GM12878 (cell line): Measurements from ENCODE around the gene EGF. TPM values are rescaled to one million over a fixed set of nuclear protein-coding genes. Genes with fewer than 3 reads are reported as not detected.

Experiments
- ATAC-seq: fragments of 200-7000 bp; cut with Tn5 transposase; 3 replicates; pipeline ENCODE4 v1.9.1; 2020; ENCODE audit warnings: mild to moderate bottlenecking, moderate library complexity
- BruUV-seq: library from RNA; stranded (reverse); fragments of 400-500 nt; replicated peaks from 2 replicates; lab custom pipeline; 2021; lab: Mats Ljungman, UMichigan
- CTCF ChIA-PET: fragments of 300-600 bp; sonication (Branson Sonifier 250); formaldehyde crosslinking; extraction: SDS; loops from one replicate; lab custom pipeline; 2021; ENCODE audit warnings: inconsistent platforms; lab: Yijun Ruan, JAX
- POLR2A ChIA-PET: fragments of 350-600 bp; formaldehyde crosslinking; extraction: SDS; loops from one replicate; lab custom pipeline; 2021; ENCODE audit warnings: inconsistent platforms; lab: Charles Lee
- RAD21 ChIA-PET: fragments of 300-600 bp; sonication (Branson Sonifier 250); formaldehyde crosslinking; loops from one replicate; lab custom pipeline; 2023; ENCODE audit warnings: antibody characterized with exemption; ENCODE audit not compliant: unreplicated experiment; lab: Charles Lee
- SMC1A ChIA-PET: fragments of 300-600 bp; sonication (Branson Sonifier 250); formaldehyde crosslinking; loops from one replicate; lab custom pipeline; 2023; ENCODE audit not compliant: unreplicated experiment, uncharacterized antibody; lab: Charles Lee
- DNase-seq: peaks from one replicate; pipeline ENCODE4 v3.0.0-alpha.2; 2011; ENCODE audit warnings: low read depth, low spot score
- FAIRE-seq: peaks from 3 replicates; lab custom pipeline; 2011; peaks lifted over from hg19 to GRCh38; lab: Jason Lieb, UNC
- H2AFZ ChIP-seq: 2 replicates; pipeline ENCODE4 v1.6.0; 2011; ENCODE audit warnings: low read depth, low read length, control low read depth; ENCODE audit not compliant: control insufficient read depth
- H3K27ac ChIP-seq: 2 replicates; pipeline ENCODE4 v1.5.1; 2011; ENCODE audit warnings: control low read depth; ENCODE audit not compliant: control insufficient read depth, insufficient read depth
- H3K27me3 ChIP-seq, 2 experiments: replicated peaks in 1 of 2; 2 replicates each; pipeline versions ENCODE4 v1.6.0 to v1.6.1; 2011; ENCODE audit warnings: low read length in 1 of 2; ENCODE audit not compliant: control insufficient read depth in 2 of 2, insufficient read depth in 2 of 2
- H3K36me3 ChIP-seq, 2 experiments: 2 replicates each; pipeline ENCODE4 v1.5.1; 2011; ENCODE audit warnings: low read length in 1 of 2; ENCODE audit not compliant: control insufficient read depth in 2 of 2, insufficient read depth in 2 of 2
- H3K4me1 ChIP-seq: 2 replicates; pipeline ENCODE4 v1.6.1; 2011; ENCODE audit warnings: mild to moderate bottlenecking, low read length, moderate library complexity, mixed read lengths; ENCODE audit not compliant: control insufficient read depth, insufficient read depth
- H3K4me2 ChIP-seq: 2 replicates; pipeline ENCODE4 v1.6.0; 2011; ENCODE audit warnings: control low read depth; ENCODE audit not compliant: control insufficient read depth, insufficient read depth
- H3K4me3 ChIP-seq: fragments of 200-600 bp; sonication (generic); 2 replicates; pipeline ENCODE4 v1.5.1; 2016
- H3K79me2 ChIP-seq: 2 replicates; pipeline ENCODE4 v1.6.0; 2011; ENCODE audit warnings: low read length; ENCODE audit not compliant: control insufficient read depth, insufficient read depth
- H3K9ac ChIP-seq: 2 replicates; pipeline ENCODE4 v1.8.0; 2011; ENCODE audit warnings: low read length, control low read depth, mixed read lengths; ENCODE audit not compliant: control insufficient read depth, insufficient read depth
- H3K9me3 ChIP-seq: replicated peaks from 3 replicates; pipeline ENCODE4 v1.5.1; 2011; ENCODE audit warnings: mild to moderate bottlenecking, low read length; ENCODE audit not compliant: control insufficient read depth, insufficient read depth
- H4K20me1 ChIP-seq: 2 replicates; pipeline ENCODE4 v1.6.0; 2011; ENCODE audit not compliant: control insufficient read depth, insufficient read depth
- KLF5 ChIP-seq: fragments of 450-650 bp; IDR thresholded peaks from 2 replicates; pipeline ENCODE4 v1.6.1; 2014; ENCODE audit warnings: mild to moderate bottlenecking; ENCODE audit not compliant: partially characterized antibody
- MEF2A ChIP-seq: IDR thresholded peaks from 2 replicates; pipeline ENCODE4 v1.6.1; 2011; ENCODE audit warnings: low read depth, mild to moderate bottlenecking, low read length, moderate library complexity; ENCODE audit not compliant: insufficient read depth
- NFYA ChIP-seq: IDR thresholded peaks from 2 replicates; pipeline ENCODE4 v1.6.1; 2011; ENCODE audit warnings: low read depth, mild to moderate bottlenecking, low read length, improper control_type of control experiment, borderline replicate concordance
- NR2C2 ChIP-seq: IDR thresholded peaks from 2 replicates; pipeline ENCODE4 v1.6.1; 2011; ENCODE audit warnings: borderline replicate concordance, low read depth; ENCODE audit not compliant: control insufficient read depth, insufficient read length
- PRDM15 ChIP-seq: fragments of 450-650 bp; formaldehyde crosslinking; IDR thresholded peaks from 2 replicates; pipeline ENCODE4 v1.4.0; 2020; ENCODE audit warnings: mild to moderate bottlenecking, moderate library complexity
- RB1 ChIP-seq: fragments of 450-650 bp; formaldehyde crosslinking; IDR thresholded peaks from 2 replicates; pipeline ENCODE4 v1.6.1; 2017; ENCODE audit warnings: mild to moderate bottlenecking, borderline replicate concordance
- RCOR1 ChIP-seq: conservative IDR thresholded peaks from 2 replicates; pipeline ENCODE4 v1.6.1; 2012; ENCODE audit warnings: low read depth, low read length, improper control_type of control experiment
- SMAD5 ChIP-seq: IDR thresholded peaks from 2 replicates; pipeline ENCODE4 v1.6.1; 2016; ENCODE audit warnings: antibody characterized with exemption, low read depth
- SPI1 ChIP-seq: IDR thresholded peaks from 2 replicates; pipeline ENCODE4 v1.6.1; 2011; ENCODE audit warnings: low read depth, mild to moderate bottlenecking, low read length, moderate library complexity, borderline replicate concordance; ENCODE audit not compliant: insufficient read depth
- SREBF2 ChIP-seq: IDR thresholded peaks from 2 replicates; pipeline ENCODE4 v1.6.1; 2012; ENCODE audit warnings: mild to moderate bottlenecking, low read length
- STAT1 ChIP-seq: fragments of 450-650 bp; conservative IDR thresholded peaks from 2 replicates; pipeline ENCODE4 v1.6.1; 2014; ENCODE audit warnings: antibody characterized with exemption, mild to moderate bottlenecking
- USF2 ChIP-seq: IDR thresholded peaks from 2 replicates; pipeline ENCODE4 v1.6.1; 2011; ENCODE audit warnings: low read depth, low read length, improper control_type of control experiment, borderline replicate concordance
- ZBTB11 ChIP-seq: fragments of 450-650 bp; formaldehyde crosslinking; IDR thresholded peaks from 2 replicates; pipeline ENCODE4 v1.5.0; 2022; ENCODE audit warnings: mild to moderate bottlenecking, missing genetic modification characterization
- ZNF24 ChIP-seq: fragments of 450-650 bp; IDR thresholded peaks from 2 replicates; pipeline ENCODE4 v1.6.1; 2017; ENCODE audit warnings: antibody characterized with exemption, mild to moderate bottlenecking
- ZNF622 ChIP-seq: fragments of 450-650 bp; IDR thresholded peaks from 2 replicates; pipeline ENCODE4 v1.6.1; 2017; ENCODE audit warnings: mild to moderate bottlenecking, inconsistent platforms
- WGBS: methylation state at CpG from one replicate; pipeline ENCODE4 v1.1.6; 2016; ENCODE audit warnings: low lambda C conversion rate; ENCODE audit not compliant: insufficient replicate concordance, insufficient coverage; ENCODE audit errors: missing lambda C conversion rate; 5-methylcytosine and 5-hydroxymethylcytosine counted together
- in situ Hi-C: fragments of 300-500 bp; cut with MboI; formaldehyde crosslinking; loops from 9 replicates; pipeline ENCODE4 v1.14.3; 2018; ENCODE audit warnings: mixed read lengths
- intact Hi-C: fragments of 100-400 bp; cut with micrococcal nuclease; formaldehyde crosslinking; loops from one replicate; pipeline ENCODE4 v1.14.2; 2022; ENCODE audit not compliant: unreplicated experiment
- polyA plus RNA-seq, 11 experiments: library from polyadenylated mRNA; depleted of rRNA in 4 of 11; unstranded in 6 of 11; stranded (reverse) in 5 of 11; fragments of >200 nt; fragmentation: Nextera tagmentation in 4 of 11; fragmentation: Illumina TruSeq in 1 of 11; extraction: Ambion mirVana in 4 of 11; extraction: Trizol in 1 of 11; gene quantifications; 1 replicate in 1 of 11; 2 replicates in 10 of 11; pipeline versions ENCODE4 v1.2.1 to v1.2.3, GENCODE V29; 2011 to 2016; ENCODE audit warnings: inconsistent platforms in 2 of 11, missing spikeins in 2 of 11, low read depth in 1 of 11
- total RNA-seq, 4 experiments: library from RNA; depleted of rRNA in 3 of 4; stranded (reverse); fragments of >200 nt in 3 of 4; fragmentation: Illumina TruSeq in 1 of 4; extraction: Trizol in 1 of 4; gene quantifications; 2 replicates each; pipeline versions ENCODE4 v1.2.1 to v1.2.3, GENCODE V29; 2013 to 2021

Gene EGF
- total and polyA plus RNA-seq, 10 of the 15 experiments (the other 5 are each of a cell fraction or from before 2014, with no cell fraction given) = 0.02 to 0.90 (median 0.19) TPM; not detected in 4

GRCh38 chr4:109972786-109973528 lies 60.3 kb downstream of the EGF start (continued):
- no peak for TF ChIP-seq USF2
- TF ChIP-seq RCOR1 = no peak
- TF ChIP-seq ZNF24 = no peak

GRCh38 chr4:109973529-109973905 lies 60.8 kb downstream of the EGF start:
- ChIA-PET RAD21 (no interaction called here), POLR2A (no interaction called here), CTCF (interaction anchor here (0.6 to 0.7 kb wide), 2 partner anchors 1658 to 1758 kb away, joined by 3 to 4 read pairs; no protein-coding TSS in a partner anchor), SMC1A (no interaction called here)
- intact Hi-C loops = loop anchor here (10.0 kb wide), 2 partner anchors 139 to 269 kb away; partner anchors contain the start of gene CASP6
- Histone ChIP-seq H4K20me1 (no peaks in the 10 kb centered on the region), H3K27ac (no peak overlapping the region), H3K27me3 (peaks cover 0 to 3% of the 10 kb centered on the region in 2 experiments; a peak in 1 of 4 replicates), H3K9ac (no peak overlapping the region), H3K4me1 (no peaks in the 10 kb centered on the region), H3K9me3 (no peaks in the 10 kb centered on the region), H3K4me3 (no peak overlapping the region), H3K36me3 (no peaks in the 10 kb centered on the region), H3K4me2 (no peak overlapping the region), H2AFZ (no peak overlapping the region), H3K79me2 (no peaks in the 10 kb centered on the region)
- ATAC-seq = no peak
- in situ Hi-C loops = no loop called here
- DNase-seq = no peak
- no peak for FAIRE-seq
- 6% methylated on average over 2 of the region's 2 CpGs for WGBS
- BruUV-seq = no TSS peak
- no peak for TF ChIP-seq SPI1
- TF ChIP-seq PRDM15 (CRISPR knock-in tag) = no peak
- no peak for TF ChIP-seq STAT1
- TF ChIP-seq NR2C2 = no peak
- TF ChIP-seq KLF5 = no peak
- TF ChIP-seq SMAD5 = no peak
- TF ChIP-seq ZNF622 = no peak
- TF ChIP-seq MEF2A = no peak
- TF ChIP-seq ZBTB11 = no peak
- TF ChIP-seq NFYA = no peak
- TF ChIP-seq SREBF2 = no peak
- TF ChIP-seq RB1 = no peak
